Stimulated activated CD4-positive, alpha-beta T cell treated with anti-CD3 and anti-CD28 coated beads, TNF-alpha, amount 100 ng/mL, for 4 hours (primary cell): Measurements from ENCODE around the gene FAF2.
"Not testable (repeated sequence)": the region's sequence is repeated elsewhere in the genome, so short reads cannot be mapped to it uniquely, and the experiment has no call there.

Source experiments
- DNase-seq, 3 experiments: peaks; one replicate each; pipeline ENCODE4 v3.0.0-alpha.2; 2020; ENCODE audit warnings: low read depth in 3 of 3

FAF2 gene

DNA sequence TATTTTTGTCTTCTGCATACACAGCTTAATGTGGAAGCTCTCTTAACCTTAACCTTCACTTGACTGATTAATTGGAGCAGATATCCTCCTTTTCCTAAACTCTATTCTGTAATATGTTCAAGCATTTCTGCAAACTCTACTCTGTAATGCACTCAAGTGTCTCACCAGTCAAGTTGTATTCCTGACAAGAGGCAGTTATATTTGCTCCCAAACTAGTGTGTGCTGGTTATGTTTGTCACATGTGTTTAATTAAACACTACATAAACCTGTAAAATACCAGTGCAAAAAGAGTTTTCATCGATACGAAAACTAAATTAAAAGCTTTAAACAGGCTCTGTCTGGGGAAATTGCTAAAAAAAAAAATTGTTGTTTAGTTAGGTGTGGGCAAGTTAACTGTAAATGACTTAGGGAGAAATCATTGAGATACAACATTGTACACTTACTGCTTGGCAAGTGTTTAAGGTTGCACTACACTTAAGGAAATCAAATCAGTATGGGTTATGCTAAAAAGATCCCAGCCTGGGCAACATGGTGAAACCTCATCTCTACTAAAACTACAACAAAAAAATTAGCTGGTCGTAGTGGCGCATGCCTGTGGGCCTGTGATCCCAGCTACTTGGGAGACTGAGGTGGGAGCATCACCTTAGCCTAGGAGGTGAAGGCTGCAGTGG lies 6.7 kb downstream of the FAF2 start:
- no peak for DNase-seq

GRCh38 chr5:176458904-176459561 lies 10.8 kb downstream of the FAF2 start:
- no peak for DNase-seq

- DNase-seq: no peak
These were observed 13.2 kb downstream of the FAF2 start for GRCh38 chr5:176461349-176461748.

- DNase-seq: no peak
These were observed 15.1 kb downstream of the FAF2 start for GRCh38 chr5:176463113-176463764.

GRCh38 chr5:176466245-176466871 lies 18.2 kb downstream of the FAF2 start:
- DNase-seq: no peak

DNA sequence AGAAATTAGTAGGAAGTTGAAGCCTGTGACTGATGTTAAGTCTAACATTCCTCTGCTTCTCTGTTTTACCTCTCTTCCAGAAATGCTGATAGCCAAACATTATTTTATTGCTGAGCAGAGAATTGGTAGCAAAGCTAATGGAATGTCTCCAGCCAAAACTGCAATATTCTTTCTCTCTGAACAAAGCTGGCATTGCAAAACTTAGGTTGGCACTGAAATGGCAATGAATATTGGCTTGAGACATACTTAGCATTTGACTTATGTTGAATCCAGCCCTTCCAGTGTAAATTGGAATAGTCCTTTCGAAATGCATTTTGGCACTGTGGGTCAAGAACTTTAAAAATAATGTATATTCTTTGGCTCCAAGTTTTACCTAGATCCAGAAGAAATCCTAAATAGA lies 21.1 kb downstream of the FAF2 start:
- no peak for DNase-seq

DNA sequence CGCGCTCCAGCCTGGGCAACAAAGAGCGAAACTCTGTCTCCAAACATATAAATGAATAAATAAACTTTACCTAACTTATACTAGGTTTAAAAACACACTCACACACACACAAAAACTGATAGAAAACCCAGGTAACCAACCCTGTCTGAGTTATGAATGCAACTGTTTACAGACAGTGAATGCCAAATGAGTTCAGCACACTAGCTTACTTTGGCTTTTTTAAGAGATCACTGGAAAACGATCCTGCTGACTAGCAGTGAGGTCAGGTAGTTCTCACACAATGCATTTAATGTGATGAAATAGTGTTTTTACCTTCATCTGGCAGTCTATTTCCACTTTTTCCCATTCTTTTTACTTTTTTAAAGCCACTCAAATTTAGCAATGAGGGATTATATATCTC lies 22.4 kb downstream of the FAF2 start:
- no peak for DNase-seq

DNA sequence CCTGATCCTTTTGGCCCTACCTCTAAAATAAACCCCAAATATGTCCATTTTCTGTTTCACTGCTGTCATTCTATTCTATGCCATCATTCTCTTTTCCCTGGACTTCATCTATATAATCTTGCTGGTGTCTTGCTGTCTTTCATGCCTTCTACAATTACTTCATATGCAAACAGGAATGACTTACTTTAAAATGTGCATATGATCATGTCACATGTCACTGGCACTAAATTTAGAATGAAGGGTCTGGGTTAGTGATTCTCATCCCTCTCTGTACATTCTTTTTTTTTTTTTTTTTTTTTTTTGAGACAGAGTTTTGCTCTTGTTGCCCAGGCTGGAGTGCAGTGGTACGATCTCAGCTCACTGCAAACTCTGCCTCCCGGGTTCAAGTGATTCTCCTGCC lies 22.9 kb downstream of the FAF2 start:
- no peak for DNase-seq

DNA sequence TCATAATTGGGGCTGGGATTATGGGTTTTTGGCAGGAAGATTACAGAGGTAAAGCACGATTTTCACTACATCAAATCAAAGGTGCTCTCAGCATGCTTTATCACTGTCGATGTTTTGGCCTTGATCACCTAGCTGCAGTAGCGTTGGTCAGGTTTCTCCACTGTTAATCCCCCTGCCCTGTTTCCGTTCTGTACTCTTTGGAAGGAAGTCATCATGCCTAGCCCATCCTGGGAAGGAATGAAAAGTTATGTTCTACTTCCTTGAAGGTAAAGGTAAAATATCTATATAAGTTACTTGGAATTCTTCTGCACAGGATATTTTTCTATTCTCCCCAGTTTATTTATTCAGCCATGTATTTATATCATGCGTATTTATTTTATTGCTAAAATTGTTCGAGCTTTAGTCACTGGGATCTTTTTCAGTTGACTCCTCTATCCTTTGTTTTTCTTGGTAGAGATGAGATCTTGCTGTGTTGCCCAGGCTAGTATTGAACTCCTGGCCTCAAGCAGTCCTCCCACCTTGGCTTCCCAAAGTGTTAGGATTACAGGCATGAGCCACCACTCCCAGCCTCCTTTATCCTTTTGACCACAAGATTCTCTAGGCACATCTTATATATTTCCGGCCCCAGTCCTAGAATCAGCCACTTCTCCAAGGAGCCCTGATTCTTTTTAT lies 25.3 kb downstream of the FAF2 start:
- no peak for DNase-seq

DNA sequence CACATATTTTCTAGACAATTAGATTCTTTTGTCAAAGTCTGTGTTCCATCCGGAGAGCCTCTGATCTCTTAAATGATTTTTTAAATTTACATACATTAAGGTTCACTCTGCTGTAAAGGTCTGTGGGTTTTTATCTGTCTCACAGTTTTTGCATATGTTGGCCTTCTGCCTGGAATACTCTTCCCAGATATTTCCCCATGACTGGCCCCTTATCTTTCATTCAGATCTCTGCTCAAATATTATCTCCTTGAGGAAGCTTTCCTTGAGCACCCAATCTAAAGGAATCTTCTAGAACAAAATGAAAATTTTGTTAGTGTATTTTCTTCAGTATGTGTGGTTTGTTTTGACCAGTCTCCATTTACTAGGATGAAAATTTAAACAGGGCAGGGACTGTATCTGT lies 26.3 kb downstream of the FAF2 start:
- no peak for DNase-seq

- no peak for DNase-seq
These were observed 33.5 kb downstream of the FAF2 start for GRCh38 chr5:176481711-176482110.

DNA sequence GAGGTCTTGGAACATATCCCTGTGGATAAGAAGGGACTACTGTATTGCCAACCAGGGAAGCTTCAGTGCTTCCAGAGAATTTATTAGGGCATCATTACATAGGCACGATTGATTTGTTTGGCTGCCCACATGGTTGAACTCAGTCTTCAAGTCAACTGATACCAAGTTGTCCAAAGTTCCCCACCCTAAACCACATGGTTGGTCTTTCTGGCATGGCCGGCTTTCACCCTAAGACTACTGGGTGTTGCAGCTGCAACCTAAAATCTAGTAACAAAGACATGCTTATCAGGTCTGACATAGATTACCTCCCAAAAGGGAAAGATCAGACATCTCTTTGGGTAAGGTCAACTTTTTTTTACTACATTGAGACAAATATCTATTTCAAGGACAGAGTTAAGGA lies 37.0 kb downstream of the FAF2 start:
- no peak for DNase-seq

GRCh38 chr5:176486189-176486757 lies 38.1 kb downstream of the FAF2 start:
- DNase-seq: no peak

GRCh38 chr5:176487160-176487559 lies 39.0 kb downstream of the FAF2 start:
- not testable (repeated sequence) for DNase-seq

- no peak for DNase-seq
These were observed 40.9 kb downstream of the FAF2 start for GRCh38 chr5:176489077-176489476.

- DNase-seq: no peak
These were observed 42.1 kb downstream of the FAF2 start for GRCh38 chr5:176490301-176490700.

- no peak for DNase-seq
These were observed 42.9 kb downstream of the FAF2 start for GRCh38 chr5:176491101-176491502.

- no peak for DNase-seq
These were observed 43.7 kb downstream of the FAF2 start for GRCh38 chr5:176491901-176492300.

GRCh38 chr5:176492431-176492830 lies 44.2 kb downstream of the FAF2 start:
- DNase-seq: no peak

- no peak for DNase-seq
These were observed 49.7 kb downstream of the FAF2 start for GRCh38 chr5:176497852-176498251.

- no peak for DNase-seq
These were observed 51.1 kb downstream of the FAF2 start for GRCh38 chr5:176499273-176499672.

- no peak for DNase-seq
These were observed 52.3 kb downstream of the FAF2 start for GRCh38 chr5:176500511-176500910.
